Inflammatory macrophage treated with lipopolysaccharide for 4 hours (primary cell): ENCODE results near the gene TTC28.

ENCODE experiments used
- DNase-seq: peaks from one replicate; pipeline ENCODE4 v3.0.0-alpha.2; 2020

TTC28 gene

GRCh38 chr22:28341001-28341400 lies 338.6 kb downstream of the TTC28 start:
- peak; percentile 10 for DNase-seq

DNA sequence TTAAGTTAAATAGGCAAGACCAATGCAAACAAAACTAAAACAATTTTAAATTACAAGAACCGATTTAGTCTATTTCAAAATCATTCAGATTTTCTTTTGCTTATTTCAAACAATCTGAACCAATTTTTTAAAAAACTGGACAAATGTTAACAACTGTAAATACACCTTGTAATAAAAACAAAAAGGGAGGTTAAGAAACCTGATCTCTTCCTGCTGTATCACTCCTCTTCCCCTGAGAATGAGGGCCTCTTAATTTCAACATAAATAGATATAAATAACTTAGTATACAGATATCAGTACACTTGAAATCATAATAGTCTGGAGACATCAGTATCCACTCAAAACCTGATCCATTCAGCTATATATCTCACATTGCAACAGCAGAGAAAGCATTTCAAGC lies 346.6 kb downstream of the TTC28 start:
- DNase-seq: no peak

DNA sequence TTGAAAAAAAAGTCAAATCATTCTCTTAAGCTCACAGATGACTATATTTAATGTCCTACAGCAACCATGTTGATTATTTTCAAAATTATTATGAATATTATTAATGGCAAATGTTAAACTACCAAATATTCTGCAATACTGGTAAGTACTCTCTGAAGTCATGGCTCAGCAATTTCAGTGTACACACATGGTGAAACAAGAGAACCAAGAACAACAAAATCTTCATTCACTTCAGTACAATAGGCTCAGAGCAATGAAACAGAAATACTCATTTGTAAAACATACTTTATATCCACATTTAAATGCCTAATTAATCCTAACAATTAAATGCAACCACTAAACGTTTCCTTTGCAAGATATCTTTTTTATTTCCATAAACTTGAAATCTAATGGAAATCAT lies 347.2 kb downstream of the TTC28 start:
- no peak for DNase-seq

GRCh38 chr22:28331695-28332094 lies 347.9 kb downstream of the TTC28 start:
- DNase-seq: no peak

- DNase-seq: peak; percentile 25
Measured at GRCh38 chr22:28329186-28330073, 350.2 kb downstream of the TTC28 start.

- DNase-seq: no peak
Measured at GRCh38 chr22:28328756-28329155, 350.9 kb downstream of the TTC28 start.

DNA sequence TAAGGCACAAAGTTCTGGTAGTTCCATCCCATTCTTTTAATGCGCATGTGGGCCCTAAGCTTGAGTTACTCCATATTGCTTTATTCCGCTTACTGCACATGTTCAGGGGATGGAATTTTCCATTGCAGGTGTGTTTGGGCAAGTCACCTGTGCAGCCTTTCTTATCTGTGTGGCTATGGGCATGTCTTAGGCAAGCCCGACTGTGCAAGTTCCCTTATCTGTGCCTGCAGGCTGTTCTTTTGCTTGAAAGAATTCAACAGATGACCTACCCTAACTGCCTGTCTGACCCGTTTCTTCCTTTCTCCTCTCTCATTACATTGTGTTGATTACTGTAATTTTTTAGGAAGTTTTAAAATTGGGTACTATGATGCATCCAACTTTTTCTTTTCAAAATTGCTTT lies 363.6 kb downstream of the TTC28 start:
- no peak for DNase-seq

- DNase-seq: no peak
Measured at GRCh38 chr22:28314959-28315358, 364.7 kb downstream of the TTC28 start.

- DNase-seq: no peak
Measured at GRCh38 chr22:28310299-28310698, 369.3 kb downstream of the TTC28 start.

GRCh38 chr22:28299753-28300152 lies 379.9 kb downstream of the TTC28 start:
- no peak for DNase-seq

DNA sequence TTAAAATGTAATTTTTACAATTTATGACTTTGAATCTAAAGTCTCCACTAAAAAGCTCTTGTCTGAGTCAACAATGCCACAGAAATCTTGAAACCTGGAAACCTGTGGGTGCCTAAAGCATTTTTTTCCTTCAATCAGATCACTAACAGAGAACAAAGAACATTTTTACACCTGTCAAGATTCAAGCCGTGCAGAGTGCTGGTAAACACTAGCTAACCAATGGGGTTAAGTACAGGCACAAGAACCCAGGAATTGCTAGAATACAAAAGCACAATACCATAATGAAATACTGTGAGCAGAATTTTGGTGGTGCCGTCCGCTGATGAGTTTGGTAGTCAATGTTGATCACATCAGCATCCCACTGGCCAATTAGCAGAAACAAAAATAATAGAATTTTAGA lies 380.3 kb downstream of the TTC28 start:
- DNase-seq: no peak

GRCh38 chr22:28297504-28297903 lies 382.1 kb downstream of the TTC28 start:
- peak; percentile 21 for DNase-seq

GRCh38 chr22:28296452-28296851 lies 383.2 kb downstream of the TTC28 start:
- DNase-seq: no peak

DNA sequence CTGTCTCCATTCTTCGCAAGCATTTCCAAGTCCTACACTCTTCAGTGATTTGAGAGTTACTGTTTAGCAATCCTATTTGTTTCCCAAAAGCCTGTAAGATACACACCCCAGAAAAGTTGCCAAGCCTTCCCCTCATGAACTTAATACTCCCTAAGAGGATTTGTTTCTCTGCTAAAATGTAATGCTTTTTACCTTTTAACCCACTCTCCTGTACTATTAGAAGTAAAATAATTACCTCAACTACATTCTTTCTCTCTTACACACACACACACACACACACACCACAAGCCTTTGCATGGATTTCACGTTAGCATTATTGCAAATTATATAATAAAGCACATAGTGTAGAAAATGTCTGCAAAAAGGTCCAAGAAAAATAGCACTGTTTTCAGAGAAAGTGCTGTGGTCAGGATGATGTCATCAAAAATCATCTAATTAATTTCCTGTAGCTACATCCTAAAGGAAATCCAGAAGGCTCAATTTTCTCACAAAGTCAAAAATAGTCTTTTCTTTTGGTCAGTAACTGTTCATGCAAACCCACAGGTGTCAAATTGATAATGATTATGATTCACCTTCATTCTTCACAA lies 396.5 kb downstream of the TTC28 start:
- DNase-seq: no peak

- DNase-seq: no peak
Measured at GRCh38 chr22:28282405-28283067, 397.1 kb downstream of the TTC28 start.

GRCh38 chr22:28279888-28280287 lies 399.8 kb downstream of the TTC28 start:
- DNase-seq: no peak

DNA sequence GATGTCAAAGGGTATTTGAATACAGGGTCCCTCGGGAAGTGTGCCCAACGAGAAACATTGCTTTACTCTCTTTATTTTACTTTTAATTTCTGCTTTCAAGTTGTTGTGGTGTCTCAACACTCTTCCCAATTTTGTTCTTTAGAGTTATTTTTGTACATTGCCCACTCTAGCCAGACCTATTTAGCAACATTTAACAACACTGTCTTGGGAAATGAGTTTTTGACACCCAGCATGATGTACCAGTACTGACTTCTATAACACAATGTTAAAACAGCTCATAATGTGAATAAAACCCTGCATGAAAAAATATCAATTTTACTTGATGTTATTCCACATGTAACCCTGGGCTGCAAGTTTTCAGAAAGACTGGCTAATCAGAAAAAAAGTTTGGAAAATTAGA lies 410.4 kb downstream of the TTC28 start:
- DNase-seq: peak; percentile 29

DNA sequence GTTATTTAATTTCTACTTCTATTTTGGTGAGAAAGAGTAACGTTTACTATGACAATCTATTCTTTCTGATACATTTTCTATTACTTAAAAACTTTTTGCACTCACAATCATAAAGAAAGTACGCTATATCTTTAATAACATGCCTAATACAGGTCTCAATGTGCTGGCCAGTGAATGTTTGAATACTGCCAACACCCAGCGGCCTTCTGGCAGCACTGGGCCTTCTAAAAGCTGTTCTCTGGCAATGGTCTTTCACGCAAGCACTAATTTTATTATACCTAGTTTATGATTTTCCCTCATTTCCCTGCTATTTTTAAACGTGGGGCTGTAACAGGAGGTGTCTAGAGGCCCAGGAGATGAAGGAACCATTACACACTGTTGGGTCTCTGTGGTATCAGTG lies 410.8 kb downstream of the TTC28 start:
- DNase-seq: no peak

- DNase-seq: no peak
Measured at GRCh38 chr22:28268171-28268570, 411.5 kb downstream of the TTC28 start.

DNA sequence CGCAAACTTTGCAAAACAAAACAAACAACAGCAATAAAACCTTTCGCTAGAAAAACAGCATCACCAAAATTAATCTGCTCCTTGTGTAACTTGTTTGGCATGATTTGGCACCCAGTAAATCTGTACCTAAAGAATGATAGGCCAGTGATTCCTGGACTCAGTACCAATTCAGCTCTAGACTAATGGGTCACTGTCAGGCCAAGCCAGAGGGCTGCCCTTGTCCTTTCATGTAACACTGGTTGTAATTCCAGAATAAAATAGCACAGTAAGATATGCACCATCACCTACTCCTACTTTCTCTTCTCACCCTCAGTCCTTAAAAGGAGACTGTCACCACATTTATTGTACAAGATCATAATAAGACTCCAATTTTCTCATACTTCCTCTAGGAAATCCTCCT lies 419.0 kb downstream of the TTC28 start:
- DNase-seq: no peak

DNA sequence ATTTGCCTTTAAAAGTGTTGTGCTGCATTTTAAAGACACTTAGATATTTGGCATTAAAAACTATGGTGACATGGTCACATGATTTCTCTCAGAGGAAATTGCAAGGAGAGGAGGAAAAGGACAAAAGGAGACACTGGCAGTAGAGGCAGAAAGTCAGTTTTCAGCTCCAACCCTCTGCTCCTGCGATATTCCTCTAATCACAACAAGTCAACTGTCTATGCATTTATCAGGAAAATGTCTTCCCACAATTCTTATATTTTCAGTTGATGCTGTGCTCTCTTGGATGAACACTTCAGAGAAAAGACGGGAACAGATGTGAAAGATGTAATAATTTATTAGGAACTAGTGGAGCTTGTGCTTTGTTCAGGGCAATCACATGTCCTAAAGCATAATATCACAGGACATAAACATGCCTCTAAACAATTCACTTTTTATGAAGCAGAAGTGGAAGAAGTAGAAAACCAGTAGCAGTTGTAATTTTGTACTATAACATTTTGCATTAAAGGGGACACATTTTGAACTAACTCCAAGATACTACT lies 419.8 kb downstream of the TTC28 start:
- DNase-seq: no peak

DNA sequence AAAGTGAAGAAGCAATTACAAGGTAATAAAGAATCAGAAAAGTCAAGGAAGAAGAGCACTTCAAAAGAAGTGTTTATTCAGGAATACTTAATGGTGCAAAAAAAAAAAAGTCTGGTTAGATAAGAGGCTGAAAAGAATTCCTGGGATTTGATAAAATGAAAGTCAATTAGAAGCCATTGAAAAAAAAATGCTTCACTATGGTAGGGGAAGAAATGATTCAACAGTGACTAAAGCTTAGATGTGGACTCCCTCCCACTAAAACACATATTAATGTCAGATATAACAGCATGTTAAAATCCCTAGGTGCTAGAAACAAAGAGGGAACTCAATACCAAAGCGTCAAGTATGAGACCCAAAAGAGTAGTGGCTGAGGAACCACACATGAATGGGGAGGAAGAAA lies 425.2 kb downstream of the TTC28 start:
- no peak for DNase-seq

DNA sequence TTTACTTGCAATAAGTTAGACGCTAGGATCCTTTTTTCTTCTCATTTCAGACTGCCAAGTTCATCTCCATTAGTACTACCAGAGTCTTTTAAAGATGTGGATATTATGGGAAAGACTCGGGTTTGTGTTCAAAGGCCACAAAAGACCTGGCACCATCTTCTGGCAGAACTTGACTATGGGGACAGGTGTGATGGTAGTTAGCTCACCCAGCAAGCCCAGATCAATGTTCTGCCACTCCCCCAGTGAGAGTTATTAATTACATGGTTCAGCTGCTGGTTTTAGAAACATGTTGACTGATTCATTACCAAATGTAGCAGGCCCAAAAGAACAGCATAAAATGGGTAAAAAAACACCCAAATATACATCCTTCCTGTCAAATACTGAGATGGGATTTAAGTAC lies 427.1 kb downstream of the TTC28 start:
- no peak for DNase-seq
